ACC112 (cell line): ENCODE results near the gene TNIK.
A peak's percentile ranks its signal among the peaks of the same experiment; 100 is the strongest.

Experiments
- H2AFZ ChIP-seq: fragments of 200-600 bp; sonication (generic); one replicate; pipeline ENCODE4 v1.6.0; 2017; ENCODE audit warnings: antibody characterized with exemption, low read length; ENCODE audit not compliant: unreplicated experiment
- H3K27ac ChIP-seq: fragments of 200-600 bp; sonication (generic); 2 replicates; pipeline ENCODE4 v1.5.1; 2014; ENCODE audit warnings: low read depth, mild to moderate bottlenecking, antibody characterized with exemption, low read length, moderate library complexity
- H3K27me3 ChIP-seq: fragments of 200-600 bp; sonication (generic); 2 replicates; pipeline ENCODE4 v1.6.1; 2014; ENCODE audit warnings: mild to moderate bottlenecking, antibody characterized with exemption, low read length, moderate library complexity, mixed read lengths; ENCODE audit not compliant: insufficient read depth
- H3K36me3 ChIP-seq: fragments of 200-600 bp; sonication (generic); 2 replicates; pipeline ENCODE4 v1.6.1; 2016; ENCODE audit warnings: mild to moderate bottlenecking, antibody characterized with exemption, low read length, moderate library complexity, mixed read lengths; ENCODE audit not compliant: insufficient read depth
- H3K4me1 ChIP-seq: fragments of 200-600 bp; sonication (generic); one replicate; pipeline ENCODE4 v1.6.1; 2016; ENCODE audit warnings: low read length, mixed read lengths; ENCODE audit not compliant: insufficient read depth, unreplicated experiment, control insufficient read depth
- H3K4me3 ChIP-seq: fragments of 200-600 bp; sonication (generic); 2 replicates; pipeline ENCODE4 v1.5.1; 2014; ENCODE audit warnings: mild to moderate bottlenecking, low read depth, low read length
- H3K79me2 ChIP-seq: fragments of 200-600 bp; sonication (generic); one replicate; pipeline ENCODE4 v1.6.0; 2016; ENCODE audit warnings: low read length; ENCODE audit not compliant: control insufficient read depth, unreplicated experiment, insufficient read depth

The TNIK gene

GRCh38 chr3:171286580-171287249 lies 173.5 kb downstream of the TNIK start:
- Histone ChIP-seq H3K79me2 (no peaks in the 10 kb centered on the region), H3K36me3 (no peaks in the 10 kb centered on the region), H3K27me3 (no peaks in the 10 kb centered on the region), H2AFZ (no peak overlapping the region), H3K4me3 (no peak overlapping the region), H3K4me1 (peaks cover 48% of the 10 kb centered on the region), H3K27ac (peak overlapping the region; percentile 99; the same call in 1 of the 2 replicates)

GRCh38 chr3:171285287-171285686 lies 174.9 kb downstream of the TNIK start:
- no peaks in the 10 kb centered on the region for H3K36me3 ChIP-seq
- no peaks in the 10 kb centered on the region for H3K27me3 ChIP-seq
- H3K4me3 ChIP-seq: peak overlapping the region; percentile 56
- peaks cover 49% of the 10 kb centered on the region for H3K4me1 ChIP-seq
- no peak overlapping the region for H2AFZ ChIP-seq
- peak overlapping the region; percentile 99 for H3K27ac ChIP-seq
- H3K79me2 ChIP-seq: no peaks in the 10 kb centered on the region

DNA sequence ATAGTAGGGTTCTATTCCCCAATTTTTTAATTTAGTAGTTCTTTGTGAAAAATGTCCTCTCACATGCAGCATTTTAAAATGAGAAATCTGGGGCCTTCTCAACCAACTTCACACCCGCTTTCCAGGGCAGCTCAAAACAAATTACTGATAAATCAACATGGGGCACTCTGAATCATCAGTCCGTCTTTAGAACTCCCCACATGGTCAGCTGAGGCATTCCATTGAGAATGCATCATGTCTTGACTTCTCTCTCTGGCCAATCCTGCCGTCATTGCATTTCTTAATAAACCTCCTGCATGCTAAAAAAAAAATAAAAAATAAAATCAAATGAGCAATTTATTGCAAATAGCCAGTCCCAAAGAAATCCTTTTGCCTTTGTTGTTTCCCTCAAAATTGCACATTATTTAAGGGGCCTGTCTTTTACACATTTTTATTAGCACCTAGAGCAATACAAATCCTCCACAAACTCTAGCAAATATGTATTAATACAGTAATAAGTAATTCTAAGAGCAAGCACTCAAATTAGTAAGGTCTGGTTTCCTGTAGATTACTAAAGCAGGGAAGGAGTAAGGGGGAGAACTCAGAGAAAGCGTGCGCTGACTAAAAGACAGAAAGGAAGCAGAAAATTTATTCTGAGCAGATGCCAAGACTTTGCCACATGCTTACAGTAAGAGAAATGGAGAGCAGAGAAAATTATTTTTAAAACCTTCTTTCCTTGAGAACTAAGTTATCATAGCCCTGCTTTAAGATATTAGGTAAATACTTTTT lies 175.7 kb downstream of the TNIK start:
- no peaks in the 10 kb centered on the region for H3K36me3 ChIP-seq
- peak overlapping the region; percentile 56 for H3K4me3 ChIP-seq
- peak overlapping the region; percentile 99 for H3K27ac ChIP-seq
- H3K27me3 ChIP-seq: no peaks in the 10 kb centered on the region
- peak overlapping the region; percentile 70 for H2AFZ ChIP-seq
- H3K4me1 ChIP-seq: peaks cover 49% of the 10 kb centered on the region
- no peaks in the 10 kb centered on the region for H3K79me2 ChIP-seq

GRCh38 chr3:171283848-171284222 lies 176.4 kb downstream of the TNIK start:
- H3K79me2 ChIP-seq: no peaks in the 10 kb centered on the region
- peak overlapping the region; percentile 65 for H2AFZ ChIP-seq
- no peaks in the 10 kb centered on the region for H3K36me3 ChIP-seq
- H3K4me1 ChIP-seq: peaks cover 51% of the 10 kb centered on the region
- peak overlapping the region; percentile 99 for H3K27ac ChIP-seq
- no peaks in the 10 kb centered on the region for H3K27me3 ChIP-seq
- H3K4me3 ChIP-seq: peak overlapping the region; percentile 27; the same call in 1 of the 2 replicates

- Histone ChIP-seq H3K36me3 (no peaks in the 10 kb centered on the region), H2AFZ (peak overlapping the region; percentile 65), H3K4me3 (peak overlapping the region; percentile 27; the same call in 1 of the 2 replicates), H3K79me2 (no peaks in the 10 kb centered on the region), H3K27ac (peak overlapping the region; percentile 99), H3K4me1 (peaks cover 54% of the 10 kb centered on the region), H3K27me3 (no peaks in the 10 kb centered on the region)
Observed at GRCh38 chr3:171283183-171283847, 176.9 kb downstream of the TNIK start.

GRCh38 chr3:171282041-171282440 lies 178.2 kb downstream of the TNIK start:
- 0 out of 2 replicates have a peak overlapping the region, but pooled peaks have one; percentile 0 for H3K27ac ChIP-seq
- H3K4me1 ChIP-seq: peaks cover 51% of the 10 kb centered on the region
- peak overlapping the region; percentile 21 for H3K4me3 ChIP-seq
- no peaks in the 10 kb centered on the region for H3K79me2 ChIP-seq
- no peaks in the 10 kb centered on the region for H3K27me3 ChIP-seq
- no peak overlapping the region for H2AFZ ChIP-seq
- no peaks in the 10 kb centered on the region for H3K36me3 ChIP-seq

- H3K36me3 ChIP-seq: no peaks in the 10 kb centered on the region
- H3K79me2 ChIP-seq: no peaks in the 10 kb centered on the region
- no peak overlapping the region for H3K4me3 ChIP-seq
- H3K27me3 ChIP-seq: no peaks in the 10 kb centered on the region
- H3K4me1 ChIP-seq: peaks cover 45% of the 10 kb centered on the region
- no peak overlapping the region for H2AFZ ChIP-seq
- 0 out of 2 replicates have a peak overlapping the region, but pooled peaks have one; percentile 0 for H3K27ac ChIP-seq
Observed at GRCh38 chr3:171281256-171281992, 178.8 kb downstream of the TNIK start.

DNA sequence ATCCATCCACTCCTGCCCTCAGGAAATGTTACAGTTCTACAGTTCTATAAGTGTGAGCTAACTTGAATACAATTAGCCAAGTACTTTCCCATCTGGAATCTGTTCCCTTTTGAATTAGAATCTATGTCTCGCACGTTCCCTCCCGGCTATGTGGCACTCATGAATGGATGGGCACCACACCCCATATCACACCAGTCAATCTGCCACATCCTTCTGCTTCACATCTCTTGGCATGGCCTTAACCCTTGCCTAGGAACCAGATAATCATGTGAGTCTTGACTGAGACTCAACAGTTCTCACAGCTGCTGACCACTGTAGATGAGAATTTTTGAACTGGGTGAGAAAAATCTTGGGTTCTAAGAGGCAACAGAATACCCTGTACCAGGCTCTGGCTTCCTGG lies 180.2 kb downstream of the TNIK start:
- H3K27ac ChIP-seq: no peak overlapping the region
- no peaks in the 10 kb centered on the region for H3K36me3 ChIP-seq
- H3K4me3 ChIP-seq: no peak overlapping the region
- peaks cover 32% of the 10 kb centered on the region for H3K4me1 ChIP-seq
- no peaks in the 10 kb centered on the region for H3K27me3 ChIP-seq
- no peaks in the 10 kb centered on the region for H3K79me2 ChIP-seq
- no peak overlapping the region for H2AFZ ChIP-seq

- H3K27me3 ChIP-seq: no peaks in the 10 kb centered on the region
- no peak overlapping the region for H3K27ac ChIP-seq
- no peak overlapping the region for H2AFZ ChIP-seq
- H3K79me2 ChIP-seq: no peaks in the 10 kb centered on the region
- no peak overlapping the region for H3K4me3 ChIP-seq
- peaks cover 22% of the 10 kb centered on the region for H3K4me1 ChIP-seq
- H3K36me3 ChIP-seq: no peaks in the 10 kb centered on the region
Observed at GRCh38 chr3:171278299-171278590, 182.0 kb downstream of the TNIK start.

DNA sequence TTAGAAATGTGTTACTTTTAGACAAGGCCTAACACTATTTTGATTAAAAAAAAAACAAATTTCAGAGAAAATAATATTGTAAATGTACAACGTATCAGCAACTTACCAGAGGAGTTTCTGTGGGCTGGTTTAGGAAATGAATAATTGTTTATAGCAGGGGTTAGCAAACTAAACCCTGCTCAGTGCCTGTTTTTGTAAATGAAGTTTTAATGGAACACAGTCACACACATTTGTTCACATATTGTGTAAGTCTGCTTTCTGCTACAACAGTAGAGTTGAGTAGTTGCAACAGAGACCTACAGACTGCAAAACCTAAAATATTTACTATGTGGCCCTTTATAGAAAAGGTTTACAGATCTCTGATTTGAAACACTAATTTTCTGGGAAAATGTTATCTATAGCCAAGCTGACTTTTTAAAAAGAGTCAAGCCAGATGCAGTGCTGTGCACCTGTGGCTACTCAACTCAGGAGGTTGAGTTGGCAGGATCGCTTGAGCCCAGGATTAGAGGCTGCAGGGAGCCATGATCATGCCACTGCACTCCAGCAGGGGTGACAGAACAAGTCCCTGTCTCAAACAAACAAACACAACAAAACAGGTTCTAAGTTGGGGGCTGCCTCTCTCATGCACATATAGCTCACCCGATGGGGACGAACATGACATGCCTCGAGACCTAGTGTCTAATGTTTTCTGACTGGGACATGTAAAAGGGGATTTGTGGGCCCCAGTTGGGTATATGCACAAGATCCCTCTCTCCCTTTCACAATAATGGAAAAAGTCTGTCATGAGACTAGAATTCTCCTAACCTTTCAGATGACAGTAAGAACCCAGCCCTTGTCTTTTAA lies 182.5 kb downstream of the TNIK start:
- Histone ChIP-seq H3K27ac (no peak overlapping the region), H3K79me2 (no peaks in the 10 kb centered on the region), H3K4me3 (no peak overlapping the region), H3K27me3 (no peaks in the 10 kb centered on the region), H3K4me1 (peaks cover 16% of the 10 kb centered on the region), H3K36me3 (no peaks in the 10 kb centered on the region), H2AFZ (no peak overlapping the region)
